ENCODE data around the gene VIT.

GRCh38 chr2:36834203-36834602, 137.7 kb downstream of the VIT start:
- TF ChIP-seq ZBTB33 (IDR thresholded peaks at IDR 0.05; ENCODE audit: borderline replicate concordance, low read depth): no peak
- TF ChIP-seq MXI1 (IDR thresholded peaks at IDR 0.05; ENCODE audit: low read depth, low read length): no peak
- TF ChIP-seq CTCF (IDR thresholded peaks at IDR 0.05): no peak
- no peak for TF ChIP-seq RCOR1 (IDR thresholded peaks at IDR 0.05; ENCODE audit: low read length)
- TF ChIP-seq YY1 (IDR thresholded peaks at IDR 0.05; ENCODE audit: low read depth): no peak
- TF ChIP-seq REST (IDR thresholded peaks at IDR 0.05; ENCODE audit: low read depth, low read length): no peak
- TF ChIP-seq USF1 (IDR thresholded peaks at IDR 0.05; ENCODE audit: borderline replicate concordance, low read depth): no peak

Data from SK-N-SH (cell line).